ENCODE results near the gene RTN4R.
"Not testable (repeated sequence)": the region's sequence is repeated elsewhere in the genome, so short reads cannot be mapped to it uniquely, and the experiment has no call there.

RTN4R gene

DNA sequence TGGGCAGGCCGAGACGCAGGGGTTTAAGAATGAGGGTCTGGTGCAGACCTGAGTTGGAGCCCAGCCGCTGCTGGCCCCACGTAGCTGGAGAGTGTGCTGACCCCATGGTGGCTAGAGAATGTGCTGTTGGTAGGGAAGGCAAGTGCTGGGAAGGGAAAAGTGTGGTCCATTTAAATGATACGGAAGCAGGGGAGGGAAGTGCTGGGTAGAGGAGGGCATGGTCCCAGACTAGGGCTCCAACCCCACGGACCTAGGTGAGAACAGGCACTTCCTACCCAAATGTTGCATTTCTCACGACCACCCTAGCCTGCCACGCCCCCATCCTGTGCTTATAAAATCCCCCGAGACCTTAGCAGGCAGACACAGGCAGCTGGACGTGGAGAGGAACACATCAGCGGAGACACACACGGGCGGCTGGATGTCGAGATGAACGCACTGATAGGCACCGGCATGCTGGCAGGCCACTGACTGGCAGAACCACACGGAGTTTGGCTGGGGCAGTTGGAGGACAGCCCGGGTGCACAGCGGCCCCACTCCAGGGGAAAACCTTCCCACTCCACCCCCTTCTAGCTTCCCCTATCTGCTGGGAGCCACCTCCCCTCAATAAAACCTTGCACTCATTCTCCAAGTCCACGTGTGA, 18.8 kb upstream of the RTN4R start:
- not testable (repeated sequence) for DNase-seq

- DNase-seq: not testable (repeated sequence)
These were observed 18.2 kb upstream of the RTN4R start for GRCh38 chr22:20286312-20286660.

GRCh38 chr22:20285473-20286311, 17.6 kb upstream of the RTN4R start:
- peak; percentile 18 to 81 for DNase-seq

- DNase-seq: no peak
These were observed 16.5 kb upstream of the RTN4R start for GRCh38 chr22:20284471-20285086.

DNA sequence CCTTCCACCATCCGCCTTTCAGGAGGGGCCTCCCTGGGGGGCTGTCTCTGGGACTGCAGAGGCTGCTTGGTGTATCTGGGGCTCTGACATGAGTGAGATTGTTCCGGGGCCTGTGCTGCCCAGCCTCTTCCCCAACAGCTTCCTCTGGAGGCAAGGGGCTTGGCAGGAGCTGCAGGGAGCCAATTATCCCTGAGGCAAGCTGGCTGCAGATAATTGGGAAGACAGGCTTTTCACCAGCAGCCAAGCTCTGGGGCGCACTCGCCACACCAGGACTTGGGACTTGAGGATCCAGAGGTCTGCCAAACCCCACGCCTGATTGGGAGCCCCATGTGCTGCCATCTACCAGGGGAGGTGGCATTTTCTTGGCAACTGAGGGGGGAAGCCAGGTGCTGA, 15.6 kb upstream of the RTN4R start:
- DNase-seq: no peak

GRCh38 chr22:20282901-20283673, 15.0 kb upstream of the RTN4R start:
- DNase-seq: no peak

DNA sequence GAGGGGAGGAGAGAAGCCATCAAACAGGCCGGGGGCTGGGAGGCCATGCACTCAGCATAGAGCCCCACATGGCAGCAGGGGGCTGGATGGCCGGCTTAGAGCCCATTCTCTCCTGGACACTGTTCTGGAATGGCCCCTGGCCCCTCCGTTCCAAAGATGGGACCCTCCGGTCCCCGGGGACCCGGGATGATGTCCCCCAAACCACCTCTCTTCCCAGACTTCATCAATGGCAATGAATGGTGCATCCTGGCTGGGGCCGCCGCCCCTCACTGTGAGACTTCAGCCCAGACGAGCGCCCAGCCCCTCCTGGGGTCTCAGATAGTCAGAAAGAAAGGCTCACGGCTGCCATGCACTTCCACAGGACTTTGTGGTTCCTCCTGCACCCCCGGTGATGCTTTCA, 13.8 kb upstream of the RTN4R start:
- no peak for DNase-seq

DNA sequence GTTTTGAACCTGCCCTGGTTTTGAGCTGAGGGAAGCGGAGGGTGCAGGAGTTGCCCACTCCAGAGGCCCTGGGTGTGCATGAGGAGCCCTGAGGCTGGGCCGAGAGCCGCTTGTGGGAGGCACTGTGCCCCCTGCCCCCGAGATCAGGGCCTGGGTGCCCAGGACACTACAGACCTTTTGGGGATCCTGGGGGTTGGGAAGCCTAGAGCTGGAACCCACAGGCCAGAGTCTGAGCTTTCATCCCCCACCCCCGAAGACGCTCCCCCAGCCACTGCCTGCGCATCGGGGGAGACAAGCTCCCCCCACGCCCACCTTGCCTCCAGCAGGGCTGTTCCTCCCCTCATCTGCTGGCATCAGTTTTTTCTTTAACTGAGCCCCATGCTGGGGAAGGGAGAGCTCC, 13.4 kb upstream of the RTN4R start:
- not testable (repeated sequence) for DNase-seq

GRCh38 chr22:20280866-20281265, 12.7 kb upstream of the RTN4R start:
- no peak for DNase-seq

GRCh38 chr22:20280163-20280562, 12.0 kb upstream of the RTN4R start:
- DNase-seq: not testable (repeated sequence)

GRCh38 chr22:20279662-20280134, 11.6 kb upstream of the RTN4R start:
- DNase-seq: no peak

DNA sequence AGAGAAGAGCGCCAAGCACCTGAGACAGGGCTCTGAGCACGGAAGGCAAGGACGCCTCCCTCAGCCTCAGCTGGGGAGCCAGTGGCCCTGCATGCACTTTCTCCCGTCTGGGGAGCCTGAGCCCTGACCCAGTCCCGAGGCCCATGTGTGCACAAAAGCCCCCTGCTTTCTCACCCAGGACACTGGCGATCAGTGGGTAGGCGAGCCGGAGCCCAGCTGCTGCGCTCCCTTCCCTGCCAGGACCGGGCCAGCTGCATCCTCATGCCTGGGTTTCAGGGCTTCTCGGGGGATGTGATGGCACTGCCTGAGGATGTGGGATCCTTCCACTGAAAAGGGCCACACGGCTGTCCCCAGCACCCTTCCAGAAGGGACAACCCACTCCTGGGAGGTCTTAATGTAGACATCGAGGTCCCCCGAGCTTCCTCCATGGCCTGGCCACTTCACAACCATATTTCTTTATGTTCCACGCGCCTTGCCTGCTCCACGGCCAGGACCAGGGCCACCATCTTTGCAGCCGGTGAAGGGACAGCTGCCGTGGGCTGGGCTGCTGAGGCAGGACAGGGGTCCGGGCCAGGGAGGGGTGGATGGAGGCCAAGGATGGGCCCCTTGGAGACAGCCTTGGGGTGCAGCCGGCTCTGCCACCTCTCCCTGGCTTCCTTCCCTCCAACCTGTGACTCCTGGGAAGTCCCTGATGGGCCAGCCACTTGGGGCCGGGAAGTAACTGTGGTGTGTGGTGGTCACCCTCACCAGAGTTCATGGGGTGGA, 10.8 kb upstream of the RTN4R start:
- DNase-seq: not testable (repeated sequence)

DNA sequence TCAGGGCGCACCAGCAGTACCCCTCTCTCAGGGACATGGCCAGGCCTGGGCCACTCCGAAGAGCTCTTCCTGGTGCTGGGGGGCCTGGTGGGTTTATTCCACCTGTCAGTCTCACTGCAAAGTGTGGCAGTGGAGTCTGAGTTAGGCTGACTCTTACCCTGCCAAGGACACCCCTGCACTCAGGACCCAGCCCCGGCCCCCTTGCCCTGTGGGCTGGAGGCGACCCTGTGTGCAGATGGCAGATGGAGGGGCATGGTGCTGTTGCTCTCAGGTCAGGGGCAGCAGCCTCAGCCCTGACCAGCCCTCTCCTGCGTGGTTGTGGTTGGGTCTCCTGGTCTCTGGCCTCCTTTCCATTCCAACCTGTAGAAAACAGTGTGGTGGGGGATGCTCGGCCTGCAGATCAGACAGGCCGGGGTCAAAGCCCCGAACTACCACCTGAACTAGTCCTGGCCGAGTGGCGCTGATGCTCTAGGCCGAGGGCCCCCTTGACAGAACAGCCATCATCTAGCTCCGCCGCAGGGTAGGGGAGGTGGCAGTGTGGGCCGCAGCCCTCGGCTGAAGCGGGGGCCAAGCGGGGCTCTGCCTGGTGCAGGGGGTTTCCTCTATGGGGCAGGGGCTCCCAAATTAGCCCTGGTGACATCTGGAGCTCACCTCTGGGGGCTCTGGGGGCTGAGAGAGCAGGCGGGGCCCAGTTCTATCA, 10.0 kb upstream of the RTN4R start:
- DNase-seq: not testable (repeated sequence)

DNA sequence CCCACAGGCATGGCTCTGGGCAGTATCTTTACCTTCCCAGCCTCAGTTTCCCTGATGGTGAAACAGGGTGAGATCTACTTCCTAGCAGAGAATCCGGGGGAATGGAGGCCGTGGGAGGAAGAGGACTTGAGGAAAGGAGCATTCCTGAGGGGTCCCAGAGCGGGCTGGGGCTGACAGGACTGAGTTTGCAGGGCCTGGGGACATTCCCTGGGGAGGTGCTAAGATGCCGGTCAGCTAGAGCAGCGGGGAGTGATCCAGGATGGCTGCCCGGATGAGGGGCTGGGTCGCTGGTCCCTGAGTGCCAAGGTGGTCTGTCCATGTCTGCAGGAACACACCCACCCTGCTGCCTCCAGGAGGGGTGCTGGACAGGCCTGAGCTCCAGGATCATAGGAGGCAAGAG, 8.3 kb upstream of the RTN4R start:
- no peak for DNase-seq

GRCh38 chr22:20275836-20276235, 7.7 kb upstream of the RTN4R start:
- no peak for DNase-seq

GRCh38 chr22:20275325-20275724, 7.2 kb upstream of the RTN4R start:
- not testable (repeated sequence) for DNase-seq

- DNase-seq: not testable (repeated sequence)
These were observed 6.3 kb upstream of the RTN4R start for GRCh38 chr22:20274374-20274773.

- DNase-seq: no peak
These were observed 5.7 kb upstream of the RTN4R start for GRCh38 chr22:20273758-20274181.

GRCh38 chr22:20272700-20273099, 4.6 kb upstream of the RTN4R start:
- DNase-seq: no peak

DNA sequence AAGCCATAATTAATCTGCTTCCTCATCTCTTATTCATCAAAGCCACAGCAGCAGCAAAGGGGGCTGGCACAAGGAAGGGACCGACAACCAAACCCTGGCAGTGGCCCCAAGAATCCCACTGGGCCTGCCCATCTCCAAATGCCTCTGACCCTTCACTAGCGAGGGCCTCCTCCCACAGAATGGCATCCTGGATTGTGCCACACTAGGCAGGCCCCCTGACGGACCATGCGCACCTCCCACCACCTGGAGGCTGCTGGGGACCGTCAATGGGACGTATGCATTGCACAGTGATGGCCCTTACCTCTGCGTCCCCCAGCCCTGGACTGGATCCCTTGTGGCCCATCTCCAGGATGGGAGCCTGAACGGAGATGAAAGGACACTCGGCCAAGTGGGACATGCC, 4.1 kb upstream of the RTN4R start:
- no peak for DNase-seq
